Endodermal cell (in vitro differentiated cells): ENCODE data around the gene PDE10A. TPM values are rescaled to one million over a fixed set of nuclear protein-coding genes. Genes with fewer than 3 reads are reported as not detected.
"Not testable (repeated sequence)": the region's sequence is repeated elsewhere in the genome, so short reads cannot be mapped to it uniquely, and the experiment has no call there.

ENCODE experiments used
- DNase-seq: peaks from one replicate; pipeline ENCODE4 v3.0.0-alpha.2; 2017
- H3K27ac ChIP-seq: 2 replicates; pipeline ENCODE4 v1.5.1; 2013; ENCODE audit warnings: mild to moderate bottlenecking, low read depth, low read length, moderate library complexity
- H3K27me3 ChIP-seq: 2 replicates; pipeline ENCODE4 v1.6.1; 2013; ENCODE audit warnings: mild to moderate bottlenecking, low read length, moderate library complexity; ENCODE audit not compliant: insufficient read depth, control insufficient read depth, poor library complexity, severe bottlenecking
- H3K36me3 ChIP-seq: 2 replicates; pipeline ENCODE4 v1.7.0; 2013; ENCODE audit warnings: mild to moderate bottlenecking, low read length, moderate library complexity; ENCODE audit not compliant: control insufficient read depth, insufficient read depth
- H3K4me1 ChIP-seq: one replicate; pipeline ENCODE4 v1.7.0; 2013; ENCODE audit warnings: low read length; ENCODE audit not compliant: control insufficient read depth, insufficient read depth
- H3K4me3 ChIP-seq: 2 replicates; pipeline ENCODE4 v1.5.1; 2013; ENCODE audit warnings: mild to moderate bottlenecking, low read length, moderate library complexity
- H3K9ac ChIP-seq: 2 replicates; pipeline ENCODE4 v1.6.1; 2013; ENCODE audit warnings: mild to moderate bottlenecking, low read length, moderate library complexity; ENCODE audit not compliant: poor library complexity, severe bottlenecking; ENCODE audit errors: extremely low read depth
- H3K9me3 ChIP-seq: 2 replicates; pipeline ENCODE4 v1.6.1; 2013; ENCODE audit warnings: mild to moderate bottlenecking, low read length, moderate library complexity; ENCODE audit not compliant: control insufficient read depth
- H3K27ac Mint-ChIP-seq: 2 replicates; pipeline ENCODE4 v1.8.0; 2020; ENCODE audit warnings: mixed read lengths
- H3K27me3 Mint-ChIP-seq: 2 replicates; pipeline ENCODE4 v1.8.0; 2021; ENCODE audit warnings: mild to moderate bottlenecking, mixed read lengths; ENCODE audit not compliant: insufficient read depth
- H3K36me3 Mint-ChIP-seq: 2 replicates; pipeline ENCODE4 v1.8.0; 2020; ENCODE audit warnings: low read depth, mixed read lengths
- H3K4me1 Mint-ChIP-seq: 2 replicates; pipeline ENCODE4 v1.8.0; 2020; ENCODE audit warnings: mixed read lengths
- H3K4me3 Mint-ChIP-seq: 2 replicates; pipeline ENCODE4 v1.8.0; 2020; ENCODE audit warnings: mild to moderate bottlenecking, moderate library complexity, mixed read lengths
- H3K9me3 Mint-ChIP-seq: 2 replicates; pipeline ENCODE4 v1.8.0; 2020; ENCODE audit warnings: mild to moderate bottlenecking, mixed read lengths
- CTCF ChIP-seq: fragments of 200-600 bp; sonication (generic); conservative IDR thresholded peaks from 2 replicates; pipeline ENCODE4 v1.5.0; 2021; ENCODE audit warnings: antibody characterized with exemption, mild to moderate bottlenecking
- WGBS, 2 experiments: methylation state at CpG; one replicate each; pipeline versions ENCODE4 v1.1.5 to v1.1.7; 2013; ENCODE audit warnings: missing lambda C conversion rate in 2 of 2, mixed read lengths in 1 of 2; ENCODE audit not compliant: insufficient coverage in 1 of 2, insufficient read length in 1 of 2; 5-methylcytosine and 5-hydroxymethylcytosine counted together
- total RNA-seq, 2 donors: library from RNA; stranded (reverse); fragmentation: NEBNext Ultra II Directional in 1 of 2; extraction: Animal tissue kit (Norgen Biotek cat#: 25700) in 1 of 2; gene quantifications; 2 replicates in 1 of 2; 3 replicates in 1 of 2; pipeline ENCODE4 v1.2.1, GENCODE V29; 2021

Gene PDE10A
- total RNA-seq, 2 donors from 2014 or later, result 22.8 to 27.8 TPM

GRCh38 chr6:165469483-165469882 is 193.6 kb downstream of the PDE10A start:
- H3K4me3 Mint-ChIP-seq, result no peak overlapping the region
- Histone ChIP-seq H3K9me3 (peaks cover 47% of the 10 kb centered on the region), H3K36me3 (peaks cover 51% of the 10 kb centered on the region), H3K4me3 (no peak overlapping the region), H3K9ac (no peak overlapping the region), H3K27ac (no peak overlapping the region), H3K27me3 (no peaks in the 10 kb centered on the region), H3K4me1 (no peaks in the 10 kb centered on the region)
- peaks cover 2% of the 10 kb centered on the region for H3K4me1 Mint-ChIP-seq
- WGBS, 2 experiments, result 92 to 100% methylated on average over 1 to 4 of the region's 4 CpGs
- peaks cover 48% of the 10 kb centered on the region for H3K36me3 Mint-ChIP-seq
- no peak for DNase-seq
- no peaks in the 10 kb centered on the region for H3K27me3 Mint-ChIP-seq
- peaks cover 22% of the 10 kb centered on the region for H3K9me3 Mint-ChIP-seq
- TF ChIP-seq CTCF, result no peak
- no peak overlapping the region for H3K27ac Mint-ChIP-seq

DNA sequence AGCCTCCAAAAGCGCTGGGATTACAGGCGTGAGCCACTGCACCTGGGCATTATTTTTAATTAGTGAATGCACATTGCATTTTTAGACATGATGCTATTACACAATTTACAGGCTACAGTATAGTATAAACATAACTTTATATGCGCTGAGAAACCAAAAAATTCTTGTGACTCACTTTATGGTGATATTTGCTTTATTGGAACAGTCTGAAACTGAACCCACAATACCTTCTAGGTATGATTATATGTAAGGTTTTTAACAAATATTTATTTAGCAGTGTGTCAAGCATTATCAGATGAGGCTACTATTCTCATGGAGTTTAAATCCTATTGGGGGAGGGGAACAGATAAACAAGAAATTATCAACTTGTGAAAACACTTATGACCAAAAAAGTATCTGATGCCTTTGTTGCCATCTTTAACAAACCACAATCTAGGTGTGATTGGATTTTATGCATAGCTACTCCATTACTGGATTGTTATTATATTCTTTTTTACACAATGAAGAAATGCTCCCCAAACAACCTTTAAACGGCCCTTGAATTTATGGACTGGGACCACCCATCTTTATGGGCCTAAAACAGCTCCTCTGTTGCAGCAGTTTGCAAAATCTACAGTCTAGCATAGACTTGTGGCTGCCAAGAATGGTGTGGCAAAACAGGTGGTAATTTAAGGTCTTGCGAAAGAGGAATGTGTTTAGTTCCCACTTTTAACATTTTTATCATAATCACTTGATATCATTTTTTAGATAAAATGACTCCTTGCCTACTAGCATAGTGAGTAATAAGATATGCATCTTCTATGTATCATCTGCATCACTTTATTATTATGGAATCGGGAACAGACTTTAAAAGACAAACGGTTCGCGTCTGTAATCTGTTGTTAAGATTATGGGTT is 194.5 kb downstream of the PDE10A start:
- Histone ChIP-seq H3K4me3 (peak overlapping the region; percentile 2), H3K36me3 (peaks cover 58% of the 10 kb centered on the region), H3K9ac (no peak overlapping the region), H3K27me3 (no peaks in the 10 kb centered on the region), H3K4me1 (no peaks in the 10 kb centered on the region), H3K9me3 (peaks cover 56% of the 10 kb centered on the region), H3K27ac (no peak overlapping the region)
- peaks cover 2% of the 10 kb centered on the region for H3K4me1 Mint-ChIP-seq
- H3K27me3 Mint-ChIP-seq, result no peaks in the 10 kb centered on the region
- peaks cover 56% of the 10 kb centered on the region for H3K36me3 Mint-ChIP-seq
- no peak overlapping the region for H3K4me3 Mint-ChIP-seq
- DNase-seq, result no peak
- 92 to 93% methylated on average over 6 to 8 of the region's 9 CpGs for WGBS, 2 experiments
- H3K27ac Mint-ChIP-seq, result no peak overlapping the region
- H3K9me3 Mint-ChIP-seq, result peaks cover 31% of the 10 kb centered on the region
- TF ChIP-seq CTCF, result no peak

DNA sequence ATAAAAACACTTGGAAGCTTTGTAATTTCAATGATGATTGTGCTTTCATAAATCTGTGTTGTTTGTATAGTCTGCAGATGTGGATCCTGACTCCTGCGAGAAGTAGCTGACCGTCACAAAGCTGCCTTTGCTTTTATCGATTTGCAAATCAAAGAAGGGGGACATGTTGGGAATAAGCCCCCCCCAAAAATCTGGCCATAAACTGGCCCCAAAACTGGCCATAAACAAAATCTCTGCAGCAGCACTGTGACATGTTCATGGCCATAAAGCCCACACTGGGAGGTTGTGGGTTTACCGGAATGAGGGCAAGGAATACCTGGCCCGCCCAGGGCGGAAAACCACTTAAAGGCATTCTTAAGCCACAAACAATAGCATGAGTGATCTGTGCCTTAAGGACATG is 199.5 kb downstream of the PDE10A start:
- H3K27ac Mint-ChIP-seq, H3K4me1 ChIP-seq, H3K27me3 Mint-ChIP-seq, H3K4me3 Mint-ChIP-seq, H3K27me3 ChIP-seq, H3K27ac ChIP-seq, DNase-seq, H3K9ac ChIP-seq: not testable (repeated sequence)
- peak overlapping the region; percentile 75 for H3K4me3 ChIP-seq
- WGBS, 2 experiments, result 94 to 96% methylated on average over 3 to 6 of the region's 6 CpGs
- H3K4me1 Mint-ChIP-seq, result peaks cover 30% of the 10 kb centered on the region
- H3K9me3 Mint-ChIP-seq, result peaks cover 54% of the 10 kb centered on the region
- H3K9me3 ChIP-seq, result peaks cover 78% of the 10 kb centered on the region
- peaks cover 55% of the 10 kb centered on the region for H3K36me3 Mint-ChIP-seq
- peaks cover 63% of the 10 kb centered on the region for H3K36me3 ChIP-seq

DNA sequence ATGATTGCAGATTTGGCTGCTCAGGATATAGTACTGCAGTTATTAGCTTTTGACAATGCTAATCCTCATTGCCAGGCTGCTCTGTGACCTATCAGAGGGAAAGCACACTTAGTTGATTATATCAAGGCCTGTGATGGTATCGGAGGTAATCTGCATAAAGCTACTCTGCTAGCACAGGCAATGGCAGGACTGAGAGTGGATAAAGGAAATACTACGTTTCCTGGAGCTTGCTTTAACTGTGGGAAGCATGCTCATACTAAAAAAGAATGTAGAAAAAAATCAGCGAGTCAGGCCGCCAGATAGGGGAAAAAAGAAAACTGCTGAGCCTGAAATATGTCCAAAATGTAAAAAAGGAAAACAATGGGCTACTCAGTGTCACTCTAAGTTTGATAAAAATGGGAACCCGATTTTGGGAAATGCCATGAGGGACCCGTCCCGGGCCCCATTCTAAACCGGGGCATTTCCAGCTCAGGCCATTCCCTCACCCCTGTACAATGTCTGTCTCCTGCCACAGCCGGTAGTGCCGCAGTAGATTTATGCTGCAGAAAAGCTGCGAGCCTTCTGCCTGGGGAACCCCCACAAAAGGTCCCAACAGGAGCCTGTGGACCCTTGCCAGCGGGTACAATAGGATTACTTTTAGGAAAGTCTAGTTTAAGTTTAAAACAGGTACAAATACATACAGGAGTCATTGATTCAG is 203.3 kb downstream of the PDE10A start:
- Histone ChIP-seq H3K9me3 (peaks cover 48% of the 10 kb centered on the region), H3K4me1 (peaks cover 12% of the 10 kb centered on the region), H3K36me3 (peaks cover 37% of the 10 kb centered on the region), H3K4me3 (peak overlapping the region; percentile 45)
- not testable (repeated sequence) for H3K9ac ChIP-seq, H3K27ac ChIP-seq, DNase-seq, H3K4me3 Mint-ChIP-seq, H3K27me3 ChIP-seq
- Mint-ChIP-seq H3K9me3 (peaks cover 35% of the 10 kb centered on the region), H3K4me1 (peaks cover 54% of the 10 kb centered on the region), H3K27me3 (peaks cover 13% of the 10 kb centered on the region), H3K36me3 (peaks cover 30% of the 10 kb centered on the region), H3K27ac (peak overlapping the region; percentile 77)
- 88 to 89% methylated on average over 7 to 12 of the region's 12 CpGs for WGBS, 2 experiments
